Hair follicular keratinocyte (primary cell): Measurements from ENCODE around the gene WDR31. TPM values are rescaled to one million over a fixed set of nuclear protein-coding genes. Genes with fewer than 3 reads are reported as not detected.

ENCODE experiments used
- total RNA-seq: library from RNA; depleted of rRNA; stranded (reverse); fragments of >200 nt; gene quantifications from 2 replicates; pipeline ENCODE4 v1.2.3, GENCODE V29; 2015

Gene WDR31
- total RNA-seq = 0.27 and 0.86 TPM in 2 replicates

DNA sequence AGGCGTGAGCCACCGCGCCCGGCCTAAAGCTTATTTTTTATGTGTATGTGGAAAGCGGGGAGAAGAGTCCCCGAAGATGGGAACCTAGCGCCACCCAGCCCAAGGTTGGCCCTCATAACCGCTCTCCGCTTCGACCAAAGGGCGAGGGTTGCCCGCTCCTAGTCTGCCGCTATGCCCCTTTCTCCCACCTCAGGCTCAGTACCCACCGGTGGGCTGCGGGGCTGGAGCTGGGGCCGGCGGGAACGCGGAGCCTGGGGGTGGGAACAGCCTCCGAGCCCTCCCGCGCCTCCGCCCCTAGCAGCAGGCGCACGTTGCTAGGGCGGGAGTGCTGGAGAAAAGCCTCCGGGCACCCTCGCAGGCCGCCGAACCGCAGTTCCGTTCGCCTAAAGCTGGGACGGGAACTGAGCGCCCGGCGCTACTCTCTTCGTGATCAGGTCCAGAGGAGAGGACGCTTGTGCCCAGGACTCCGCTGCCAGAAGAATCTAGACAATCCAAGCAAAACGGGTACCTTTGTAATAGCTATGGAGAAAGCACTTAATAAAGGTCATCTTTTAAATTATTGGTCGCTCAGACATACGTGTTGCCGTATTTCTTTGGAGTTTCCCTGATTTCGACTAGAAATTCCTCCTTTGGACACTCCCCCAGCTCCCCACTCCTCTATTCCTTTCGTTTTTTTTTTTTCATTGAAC lies at the start of gene WDR31:
TSS of gene WDR31 (minus strand) at position 265 of the 689 bp plus-strand sequence. CDS start 8,253 bp downstream, outside the sequence.

DNA sequence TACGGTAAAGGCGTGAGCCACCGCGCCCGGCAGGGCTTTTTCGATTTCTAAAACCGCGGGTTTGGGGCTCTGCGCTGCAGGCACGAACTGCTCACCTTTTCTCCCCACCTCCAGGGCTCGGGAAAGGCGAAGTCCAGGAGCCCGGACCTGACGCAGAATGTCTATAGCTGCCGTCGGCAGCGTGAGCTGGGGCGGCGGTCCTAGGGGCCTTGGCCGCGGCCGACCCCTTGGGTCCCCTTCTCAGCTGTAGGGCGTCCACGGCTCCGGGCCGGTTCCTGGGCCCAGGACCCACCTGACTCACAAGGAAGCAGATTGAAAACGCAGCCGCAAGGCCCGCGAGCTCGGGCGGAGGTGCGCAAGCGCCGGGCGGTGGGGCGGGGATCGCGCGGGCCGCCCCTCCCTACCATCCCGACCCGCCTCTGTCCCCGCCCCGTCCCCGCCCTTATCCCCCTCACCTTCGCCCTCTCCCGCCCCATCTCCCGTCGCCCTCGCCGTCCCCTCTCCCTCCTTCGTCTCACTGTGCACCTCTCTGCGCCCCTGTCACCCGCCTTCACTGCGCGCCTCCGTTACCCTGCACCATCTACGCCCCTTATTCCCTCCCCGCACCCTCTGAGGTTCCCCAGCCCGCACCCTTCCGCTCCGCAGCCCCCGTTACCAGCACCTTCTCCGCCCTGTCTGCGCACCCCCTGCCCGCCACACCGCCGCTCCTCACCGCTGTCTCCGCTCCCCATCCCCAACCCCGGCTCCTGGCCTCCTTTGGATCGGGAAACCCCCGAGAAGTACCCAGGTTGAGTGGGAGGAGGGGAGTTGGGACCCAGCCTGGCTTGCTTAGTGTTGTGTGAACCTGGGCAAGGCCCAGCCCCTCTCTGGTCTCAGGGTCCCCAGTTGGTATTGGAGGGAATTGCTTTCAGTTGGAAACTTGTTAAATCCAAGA lies 36.8 kb upstream of the WDR31 start, which contains the start of gene HDHD3:
TSS of gene HDHD3 (minus strand) at position 353 of the 934 bp plus-strand sequence. CDS start 2,632 bp downstream, outside the sequence.

DNA sequence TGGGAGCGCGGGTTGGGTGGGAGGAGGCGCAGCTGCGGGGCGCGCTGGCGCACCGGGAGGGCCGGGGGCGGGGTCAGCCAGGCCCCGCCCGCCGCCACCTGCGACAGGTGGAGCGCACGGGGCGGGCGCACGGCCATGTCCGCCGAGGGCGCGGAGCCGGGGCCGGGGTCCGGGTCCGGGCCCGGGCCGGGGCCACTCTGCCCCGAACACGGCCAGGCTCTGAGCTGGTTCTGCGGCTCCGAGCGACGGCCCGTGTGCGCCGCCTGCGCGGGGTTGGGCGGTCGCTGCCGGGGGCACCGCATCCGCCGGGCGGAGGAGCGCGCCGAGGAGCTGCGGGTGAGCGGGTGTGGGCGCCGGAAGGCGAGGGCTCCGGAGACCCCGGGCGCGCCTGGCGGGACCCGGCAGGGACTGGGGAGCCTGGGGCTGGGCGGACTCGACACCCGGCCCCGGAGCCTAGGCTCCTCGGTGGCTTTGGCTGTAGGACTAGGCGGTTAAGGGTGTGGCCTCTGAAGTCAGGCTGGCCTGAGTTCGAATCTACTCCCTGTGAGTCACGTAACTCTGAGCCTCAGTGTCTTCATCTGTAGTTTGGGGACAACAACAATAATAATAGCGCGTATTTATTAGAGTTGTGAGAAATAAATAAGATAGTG lies 9.5 kb upstream of the WDR31 start, which contains the start of gene BSPRY:
TSS of gene BSPRY (plus strand) at position 97 of the 650 bp plus-strand sequence. CDS start at position 136, 39 bp downstream.

DNA sequence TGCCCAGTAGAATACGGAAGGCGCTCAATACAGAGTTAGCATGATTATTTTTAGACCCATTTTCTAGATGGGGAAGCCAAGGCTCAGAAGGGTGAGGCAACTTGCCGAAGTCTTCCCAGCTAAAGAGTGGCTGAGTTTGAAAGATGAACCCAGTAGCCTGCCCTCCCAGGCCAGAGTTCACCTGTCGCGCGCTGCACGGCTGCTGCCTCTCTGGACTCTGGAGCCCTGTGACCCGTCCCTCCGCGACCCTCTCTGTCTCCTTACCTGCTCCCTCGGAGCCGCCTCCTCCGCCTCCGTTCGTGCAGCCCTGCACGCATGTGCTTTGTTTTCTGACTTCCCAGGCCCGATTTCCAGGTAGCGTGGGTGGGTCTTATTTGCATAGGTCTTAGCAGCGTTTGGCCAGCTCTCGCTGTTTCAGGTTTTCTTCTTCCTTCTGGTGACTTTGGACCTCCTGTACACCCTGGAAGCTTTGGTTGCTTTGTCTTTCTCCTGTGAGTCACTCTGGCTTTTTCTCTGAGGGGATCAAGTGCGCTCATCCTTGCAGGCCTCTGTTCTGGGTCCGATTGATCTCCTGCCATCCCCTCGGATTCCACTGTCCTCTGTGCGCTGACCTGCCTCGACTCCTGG lies 37.2 kb downstream of the WDR31 start, which contains the start of gene RNF183:
TSS of gene RNF183 (minus strand) at position 585 of the 627 bp plus-strand sequence. CDS start 5,192 bp downstream, outside the sequence.

DNA sequence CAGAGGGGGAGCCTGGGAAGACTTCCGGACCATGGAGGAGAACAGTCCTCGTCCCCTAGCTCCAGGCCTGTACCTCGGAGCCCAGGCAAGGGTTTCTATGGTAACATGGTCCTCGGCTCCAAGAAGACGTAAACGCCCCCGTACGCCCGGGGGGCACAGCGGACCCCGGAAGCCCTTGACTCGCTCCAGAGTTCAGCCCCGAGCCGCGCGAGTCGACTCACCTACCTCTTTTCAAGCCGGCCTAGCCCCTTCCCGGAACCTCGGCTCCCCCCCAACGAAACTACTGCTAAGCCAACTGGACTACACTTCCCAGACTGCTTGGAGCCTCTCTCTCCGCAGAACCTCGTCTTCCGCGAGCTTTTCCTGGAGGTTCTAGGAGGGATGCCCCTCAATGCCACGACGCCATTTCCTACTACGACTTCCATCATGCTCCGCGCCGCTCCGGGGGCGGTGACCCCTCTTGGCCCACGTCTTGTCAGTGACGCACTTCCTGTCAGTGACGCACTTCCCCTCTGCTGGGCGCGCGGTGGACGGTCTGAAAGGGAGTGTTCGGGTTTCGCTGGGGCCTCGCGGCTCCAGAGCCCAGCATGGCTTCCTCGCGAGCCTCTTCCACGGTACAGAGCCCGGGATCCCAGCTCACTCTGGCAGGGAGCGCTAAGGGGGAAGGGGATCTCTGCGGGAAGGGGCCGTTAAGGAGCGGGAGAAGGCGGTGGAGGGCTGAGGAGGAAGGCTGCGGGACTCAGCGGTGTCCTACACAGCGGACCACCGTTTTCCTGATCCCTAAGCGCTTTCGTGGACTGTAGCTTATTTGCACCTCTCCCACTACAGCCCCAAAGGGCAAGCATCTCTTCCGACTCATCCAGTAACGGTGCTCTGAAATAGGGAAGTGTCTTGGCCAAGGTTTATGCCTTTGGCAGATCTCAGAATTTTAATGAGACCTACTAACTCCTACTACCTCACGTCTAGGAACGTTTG lies 64.6 kb downstream of the WDR31 start, which contains the start of the genes CDC26 and PRPF4:
TSS of gene CDC26 (minus strand) at position 416 of the 975 bp plus-strand sequence. CDS start 3,065 bp downstream, outside the sequence.
TSS of gene PRPF4 (plus strand) at position 502 of the 975 bp plus-strand sequence. CDS start at position 588, 86 bp downstream.

Other genes starting within 250 kb of the WDR31 start
- gene SLC31A2, start 189.3 kb downstream of the WDR31 start, total RNA-seq = 49.6 and 74.3 TPM in 2 replicates
- gene FKBP15, start 119.0 kb downstream of the WDR31 start, total RNA-seq = 11.0 and 12.0 TPM in 2 replicates
- gene SLC31A1, start 118.7 kb downstream of the WDR31 start, total RNA-seq = 16.1 and 20.4 TPM in 2 replicates
- 20.8 and 49.2 TPM in 2 replicates for gene CDC26, start 64.7 kb downstream of the WDR31 start, total RNA-seq
- gene PRPF4, start 64.6 kb downstream of the WDR31 start, total RNA-seq = 26.9 and 38.5 TPM in 2 replicates
- gene RNF183, start 36.9 kb downstream of the WDR31 start, total RNA-seq = not detected in 2 replicates
- gene BSPRY, start 9.3 kb upstream of the WDR31 start, total RNA-seq = not detected in 2 replicates
- 15.6 and 21.6 TPM in 2 replicates for gene HDHD3, start 36.7 kb upstream of the WDR31 start, total RNA-seq
- 3.0 and 4.6 TPM in 2 replicates for gene ALAD, start 61.0 kb upstream of the WDR31 start, total RNA-seq
- gene POLE3, start 70.4 kb upstream of the WDR31 start, total RNA-seq = 41.5 and 70.5 TPM in 2 replicates
- gene C9orf43, start 70.5 kb upstream of the WDR31 start, total RNA-seq = 0.08 and 0.87 TPM in 2 replicates
- gene RGS3, start 123.5 kb upstream of the WDR31 start, total RNA-seq = 36.2 and 42.6 TPM in 2 replicates